Measurements from ENCODE around the gene SYT7.
"Not testable (repeated sequence)": the region's sequence is repeated elsewhere in the genome, so short reads cannot be mapped to it uniquely, and the experiment has no call there.

SYT7 gene

DNA sequence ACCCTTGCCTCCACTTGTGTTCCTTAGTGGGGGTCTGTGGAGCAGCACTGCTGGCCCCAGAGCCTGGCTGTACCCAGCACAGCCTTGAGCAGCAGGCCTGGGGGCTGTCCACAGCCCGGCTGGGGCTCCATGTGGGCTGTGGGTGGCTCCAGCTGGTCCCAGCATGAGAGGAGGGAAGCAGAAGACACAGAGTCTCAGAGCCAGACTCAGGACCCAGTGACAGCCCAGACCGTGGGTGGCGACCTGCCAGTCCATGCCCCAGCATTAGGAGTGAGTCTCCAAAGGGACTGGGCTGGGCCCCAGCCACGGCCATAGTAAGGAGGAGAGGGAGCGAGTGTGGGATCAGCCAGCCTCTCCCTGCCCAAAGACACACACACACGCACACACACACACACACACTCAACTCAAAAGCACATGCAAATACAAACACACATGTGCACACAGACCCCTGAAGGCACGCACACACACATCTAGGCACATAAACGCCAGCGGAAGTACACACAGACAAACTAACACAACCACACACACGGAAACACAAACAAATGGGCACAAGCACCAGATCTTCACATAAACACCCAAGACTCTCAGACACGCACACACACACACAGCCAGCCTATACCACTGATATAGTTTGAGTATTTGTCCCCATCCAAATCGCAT lies 89.0 kb downstream of the SYT7 start:
- DNase-seq, result no peak

DNA sequence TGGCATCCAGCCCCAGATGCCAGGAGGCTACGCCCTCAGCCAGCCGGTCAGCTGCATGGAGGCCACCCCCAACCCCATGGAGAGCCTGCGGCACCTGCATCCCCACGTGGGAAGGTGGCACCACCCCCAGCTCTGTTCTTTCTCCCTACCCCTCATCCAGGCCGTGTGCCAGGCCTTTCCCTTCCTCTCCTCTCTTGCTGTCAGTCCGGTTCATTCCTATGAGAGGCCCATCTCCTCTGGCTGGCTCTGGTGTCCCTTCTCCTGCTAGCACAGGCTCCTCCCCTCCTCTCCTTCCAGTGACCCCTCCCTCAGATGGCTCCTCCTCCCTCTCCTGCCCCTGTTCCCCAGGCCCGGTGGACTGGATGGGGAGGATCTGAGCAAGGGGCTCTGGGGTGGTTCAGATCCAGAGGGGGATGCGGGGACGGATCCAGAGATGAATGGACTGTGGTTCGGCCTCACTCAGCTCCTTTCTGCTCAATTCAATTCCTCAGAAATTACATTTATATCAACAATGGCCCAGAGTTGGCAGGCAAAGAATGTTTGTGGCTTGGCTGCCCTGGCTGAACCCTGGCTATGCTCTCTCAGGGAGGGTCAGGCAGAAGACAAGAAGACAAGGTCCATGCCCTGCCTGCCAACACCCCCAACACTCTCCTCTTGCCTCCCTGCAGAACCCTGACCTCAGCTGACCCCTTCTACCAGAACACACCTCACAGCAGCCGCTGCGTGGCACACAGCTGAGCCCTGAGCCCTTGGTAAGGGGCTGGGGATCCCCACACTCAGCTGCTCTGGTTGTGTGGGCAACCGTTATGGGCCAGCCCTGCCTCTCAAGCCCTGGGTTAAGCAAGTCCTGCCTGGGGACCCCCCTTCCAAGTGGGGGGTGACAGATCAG lies 90.8 kb downstream of the SYT7 start:
- DNase-seq, result peak; percentile 64

DNA sequence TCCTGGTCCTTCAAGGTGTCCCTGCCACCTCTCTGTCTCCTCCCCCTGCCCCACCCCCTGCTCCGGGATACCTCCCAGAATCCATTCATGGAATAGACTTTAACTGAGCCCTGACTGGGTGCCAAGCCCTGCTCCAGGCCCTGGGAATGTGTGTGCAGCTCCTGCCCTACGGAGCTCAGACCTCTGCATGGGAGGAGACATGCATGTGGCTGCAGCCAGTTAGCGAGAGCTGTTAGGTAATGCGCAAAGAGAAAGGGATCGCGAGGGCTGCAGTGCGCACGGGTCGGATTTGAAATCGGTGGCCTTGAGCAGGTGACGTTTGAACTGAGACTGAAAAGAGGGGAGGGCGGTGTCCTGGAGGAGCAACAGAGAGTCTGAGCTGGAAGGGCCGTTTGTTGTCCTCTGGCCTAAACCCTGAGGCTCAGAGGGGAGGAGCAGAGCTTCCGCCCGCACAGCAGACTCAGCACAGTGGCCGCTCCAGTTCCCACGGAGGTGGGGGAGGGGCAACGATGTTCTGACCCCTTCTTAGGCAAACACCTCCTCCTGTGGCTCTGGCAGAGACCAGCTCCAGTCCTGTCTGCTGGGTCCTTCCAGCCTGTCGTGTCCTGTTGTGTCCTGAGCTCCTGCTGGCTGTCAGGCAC lies 92.1 kb downstream of the SYT7 start:
- peak; percentile 90 for DNase-seq

DNA sequence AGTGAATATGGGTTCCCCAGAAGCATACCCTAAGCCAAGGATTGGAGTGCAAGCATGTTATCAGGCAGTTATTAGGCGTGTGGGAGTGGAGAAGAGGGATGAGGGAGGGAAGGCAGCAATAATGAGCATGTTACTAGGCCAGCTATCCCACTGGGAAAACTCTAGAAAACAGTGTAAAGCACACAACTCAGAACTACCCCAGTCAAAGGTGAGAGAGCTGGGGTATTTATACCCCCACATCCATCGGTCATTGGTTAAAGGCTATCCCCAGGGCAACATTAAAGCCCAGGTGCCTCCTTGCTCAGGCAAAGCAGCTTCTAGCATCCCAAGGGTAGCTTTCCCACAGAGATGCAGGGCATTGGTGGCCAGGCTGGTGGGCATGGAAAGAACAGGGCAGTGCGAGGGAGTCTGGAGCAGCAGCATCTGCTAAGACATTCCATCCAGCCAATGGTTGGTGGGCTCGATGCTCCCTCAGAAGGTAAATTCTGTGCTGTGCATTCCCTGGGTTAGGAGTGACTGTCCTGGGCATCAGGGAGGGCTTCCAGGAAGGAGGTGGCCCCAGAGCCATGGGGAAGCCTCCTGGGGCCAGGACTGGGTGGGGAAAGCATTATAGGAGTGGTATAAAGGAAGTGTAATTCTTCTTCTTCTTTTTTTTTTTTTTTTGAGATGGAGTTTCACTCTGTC lies 93.4 kb downstream of the SYT7 start:
- DNase-seq, result no peak

DNA sequence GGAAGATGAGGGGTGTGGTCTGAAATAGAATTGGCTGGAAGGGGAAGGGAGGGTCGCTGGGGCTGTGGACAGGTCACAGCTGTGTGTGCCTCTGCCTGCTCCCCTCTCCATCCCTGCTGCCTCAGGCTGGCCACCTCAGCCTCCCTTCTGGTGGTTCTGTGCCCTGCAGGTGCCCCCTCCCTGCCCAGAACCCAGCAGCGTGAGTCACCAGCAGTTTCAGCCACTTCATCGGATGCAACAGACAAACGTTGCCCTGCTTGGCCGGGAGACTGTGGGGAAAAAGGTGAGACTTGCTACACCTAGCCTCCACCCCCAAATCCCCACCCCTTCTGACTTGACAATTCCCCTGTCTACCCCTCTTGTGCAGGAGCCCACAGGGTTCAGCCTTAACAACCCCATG lies 94.1 kb downstream of the SYT7 start:
- no peak for DNase-seq

DNA sequence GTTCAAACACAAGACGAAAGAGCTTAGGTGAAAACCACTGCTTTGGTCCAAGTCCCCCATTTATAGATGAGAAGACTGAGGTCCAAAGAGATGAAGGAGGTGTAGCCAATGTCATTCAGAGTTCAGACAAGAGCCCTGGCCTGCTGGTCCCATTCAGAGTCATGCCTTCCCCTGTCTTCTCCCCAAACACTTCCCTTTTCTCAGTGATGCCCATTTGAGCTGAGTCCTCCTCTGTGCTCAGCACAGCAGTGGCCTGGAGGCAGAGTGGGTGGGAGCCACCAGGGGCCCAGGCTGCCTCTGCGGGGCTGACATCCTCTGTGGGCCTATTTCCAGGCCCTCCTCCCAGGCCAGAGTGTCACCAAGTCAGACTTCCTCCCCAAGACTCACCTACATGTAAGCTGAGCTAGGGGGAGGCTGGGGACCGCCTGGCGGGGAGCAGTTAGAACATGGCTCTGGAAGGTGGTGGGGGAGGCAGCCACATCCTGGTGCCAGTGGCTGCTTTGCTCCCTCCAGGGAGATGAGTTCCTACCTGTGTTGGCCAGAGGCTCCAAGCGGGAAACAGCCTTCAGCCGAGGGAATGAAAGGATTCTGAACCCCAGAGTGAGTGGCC lies 94.8 kb downstream of the SYT7 start:
- no peak for DNase-seq

DNA sequence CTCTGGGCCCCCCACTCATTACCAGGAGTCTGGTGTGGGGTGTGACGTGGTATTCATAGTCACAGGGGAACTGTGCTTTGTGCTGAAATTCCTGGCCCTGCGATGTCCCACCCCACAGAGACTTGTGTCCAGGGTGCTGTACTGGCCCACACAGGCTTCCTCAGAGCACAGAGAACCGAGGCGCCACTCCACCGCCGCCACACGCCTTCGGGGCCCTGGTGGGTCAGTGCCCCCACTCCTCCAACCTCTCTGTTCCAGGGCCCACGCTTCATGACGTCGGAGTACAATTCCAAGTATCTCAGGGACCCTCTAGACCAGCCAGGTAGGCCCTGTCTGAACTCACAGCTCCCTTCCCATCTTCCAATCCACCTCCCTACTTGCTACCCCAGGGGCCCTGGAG lies 95.8 kb downstream of the SYT7 start:
- no peak for DNase-seq

DNA sequence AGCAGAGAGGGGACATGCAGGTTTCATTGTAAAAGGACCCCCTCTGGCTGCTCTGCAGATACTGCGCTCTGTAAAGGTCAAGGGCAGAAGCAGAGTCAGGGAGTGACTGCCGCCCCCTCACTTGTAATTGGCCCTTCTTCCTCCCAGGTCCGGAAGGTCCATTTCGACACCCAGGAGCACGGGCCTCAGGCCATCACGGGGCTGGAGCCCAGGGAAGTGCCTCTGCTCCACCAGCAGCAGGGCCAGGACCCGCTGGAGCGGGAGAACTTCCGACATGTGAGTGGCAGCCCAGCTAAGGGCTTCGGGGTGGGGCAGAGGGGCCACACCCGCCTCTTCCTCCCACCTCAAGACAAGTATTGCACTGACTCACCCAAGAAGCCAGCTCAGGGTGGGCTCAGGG lies 96.3 kb downstream of the SYT7 start:
- DNase-seq, result no peak

DNA sequence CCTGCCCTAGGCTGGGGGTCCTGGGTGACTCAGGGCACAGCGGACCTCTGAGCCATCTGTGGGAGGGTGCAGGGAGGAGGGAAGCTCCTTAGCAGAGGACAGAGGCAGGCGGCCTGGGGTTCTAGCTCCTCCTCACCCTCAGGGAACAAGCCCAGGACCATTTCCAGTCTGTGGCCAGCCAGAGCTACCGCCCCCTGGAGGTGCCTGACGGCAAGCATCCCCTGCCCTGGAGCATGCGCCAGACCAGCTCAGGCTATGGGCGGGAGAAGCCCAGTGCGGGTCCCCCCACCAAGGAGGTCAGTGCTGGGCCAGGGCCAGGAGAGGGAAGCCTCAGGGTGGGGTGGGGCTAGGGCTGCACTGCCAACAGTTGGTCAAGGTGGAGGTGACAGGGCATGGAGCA lies 98.4 kb downstream of the SYT7 start:
- peak; percentile 73 for DNase-seq

DNA sequence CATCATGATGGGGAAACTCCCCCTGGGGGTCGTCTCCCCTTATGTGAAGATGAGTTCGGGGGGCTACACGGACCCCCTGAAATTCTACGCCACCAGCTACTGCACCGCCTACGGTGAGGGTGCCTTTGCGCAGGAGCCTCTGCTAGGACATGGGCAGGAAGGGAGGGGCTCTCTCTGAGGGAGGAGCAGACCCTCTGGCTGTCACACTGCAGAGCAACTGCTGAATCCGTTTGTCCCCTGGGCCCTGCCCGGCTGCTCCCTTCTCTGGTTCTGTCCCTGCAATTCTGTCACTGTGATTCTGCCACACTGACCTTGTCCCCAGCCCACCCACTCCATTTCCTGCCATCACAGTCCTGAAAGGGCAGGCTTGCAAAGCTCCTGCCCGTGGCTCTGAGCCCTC lies 99.1 kb downstream of the SYT7 start:
- no peak for DNase-seq

DNA sequence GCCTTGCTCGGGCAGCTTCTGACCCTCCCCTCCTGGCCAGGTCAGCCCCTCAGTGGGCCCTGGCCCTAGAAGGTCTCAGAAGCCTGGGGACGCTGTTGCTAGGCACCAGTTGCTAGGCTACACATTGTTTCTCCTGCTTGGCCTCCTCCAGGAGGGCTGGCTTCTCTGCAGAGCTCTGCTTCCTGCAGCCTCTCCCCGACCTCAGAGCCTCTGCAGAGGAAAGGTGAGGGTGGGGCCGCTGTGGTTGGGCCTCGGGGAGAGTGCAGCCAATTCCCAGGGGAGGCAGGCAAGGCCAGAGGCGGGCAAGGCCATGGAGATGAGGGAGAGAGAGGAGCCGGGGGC lies 99.9 kb downstream of the SYT7 start:
- DNase-seq, result peak; percentile 90

DNA sequence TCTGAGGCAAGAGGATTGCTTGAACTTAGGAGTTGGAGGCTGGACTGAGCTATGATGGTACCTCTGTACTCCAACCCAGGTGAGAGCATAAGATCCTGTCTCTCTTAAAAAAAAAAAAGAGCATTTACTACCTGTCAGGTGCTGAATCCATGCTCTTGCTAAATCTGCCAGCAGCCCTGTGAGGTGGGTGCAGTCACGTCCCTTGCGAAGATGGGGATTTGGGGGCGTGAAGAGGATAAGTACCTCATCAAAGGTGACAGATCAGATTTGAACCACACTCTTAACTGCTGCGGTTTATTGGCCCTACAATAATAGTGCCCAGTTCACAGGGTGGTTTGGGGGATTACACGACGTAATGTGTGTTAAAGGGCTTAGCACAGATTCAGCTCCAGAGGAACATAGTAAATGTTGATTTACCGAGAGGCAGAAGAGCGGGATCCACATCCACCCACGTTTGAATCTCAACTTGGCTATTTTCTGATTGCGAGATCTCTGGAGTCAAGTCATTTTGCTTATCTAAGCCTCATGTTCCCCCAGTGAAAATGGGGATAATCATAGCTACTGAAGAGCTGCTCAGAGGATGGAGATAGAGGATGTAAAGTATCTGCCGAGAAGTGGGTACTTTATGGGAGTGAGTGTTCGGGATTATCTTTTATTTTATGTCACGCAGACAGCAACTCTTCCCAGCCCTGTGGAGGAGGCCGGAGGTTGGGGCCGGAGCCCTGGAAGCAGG lies 100.4 kb downstream of the SYT7 start:
- no peak for DNase-seq

DNA sequence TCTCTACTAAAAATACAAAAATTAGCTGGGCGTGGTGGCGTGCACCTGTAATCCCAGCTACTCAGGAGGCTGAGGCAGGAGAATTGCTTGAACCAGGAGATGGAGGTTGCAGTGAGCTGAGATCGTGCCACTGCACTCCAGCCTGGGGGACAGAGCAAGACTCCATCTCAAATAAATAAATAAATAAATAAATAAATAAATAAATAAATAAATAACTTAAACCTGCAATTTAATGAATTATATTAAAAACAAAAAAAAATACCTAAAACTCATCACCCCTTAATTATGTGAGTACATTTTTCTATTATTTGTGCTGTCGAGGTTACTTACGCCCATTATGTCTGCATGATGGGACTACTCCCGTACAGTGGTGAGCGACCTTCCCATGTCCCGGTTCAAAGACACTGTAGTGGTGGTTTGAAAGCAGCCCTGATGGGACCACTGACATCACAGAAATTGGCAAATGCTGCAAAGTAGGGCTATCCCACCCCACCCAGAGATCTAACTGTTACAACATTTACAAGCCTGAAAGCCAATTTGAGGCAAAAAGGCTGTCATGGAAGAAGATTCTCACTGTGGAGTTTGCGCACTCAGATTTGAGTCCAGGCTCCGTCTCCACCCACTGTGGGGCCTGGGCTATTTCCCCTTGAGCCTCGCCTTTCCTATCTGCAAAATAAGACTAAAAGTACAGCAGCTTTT lies 101.4 kb downstream of the SYT7 start:
- not testable (repeated sequence) for DNase-seq

DNA sequence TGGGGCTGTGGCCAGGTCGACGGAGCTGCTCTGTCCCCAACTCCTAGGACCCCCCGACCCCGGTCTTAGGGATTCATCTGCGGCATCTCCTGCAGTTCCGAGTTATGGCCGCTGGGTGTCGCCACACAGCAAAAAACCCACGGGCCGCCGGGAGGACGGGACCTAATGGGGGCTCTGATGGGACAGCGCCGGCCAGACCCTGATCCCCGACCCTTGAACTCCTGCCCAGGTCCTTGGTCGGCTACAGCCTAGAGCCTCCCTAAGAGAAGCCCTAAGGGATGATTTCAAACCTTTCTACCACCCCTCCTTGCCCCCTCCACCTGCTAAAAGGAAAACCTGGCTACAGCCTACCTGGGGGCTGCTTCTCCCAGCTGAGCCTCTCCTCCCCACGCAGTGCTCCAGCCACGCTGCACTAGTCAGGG lies 103.1 kb downstream of the SYT7 start:
- DNase-seq, result peak; percentile 85

DNA sequence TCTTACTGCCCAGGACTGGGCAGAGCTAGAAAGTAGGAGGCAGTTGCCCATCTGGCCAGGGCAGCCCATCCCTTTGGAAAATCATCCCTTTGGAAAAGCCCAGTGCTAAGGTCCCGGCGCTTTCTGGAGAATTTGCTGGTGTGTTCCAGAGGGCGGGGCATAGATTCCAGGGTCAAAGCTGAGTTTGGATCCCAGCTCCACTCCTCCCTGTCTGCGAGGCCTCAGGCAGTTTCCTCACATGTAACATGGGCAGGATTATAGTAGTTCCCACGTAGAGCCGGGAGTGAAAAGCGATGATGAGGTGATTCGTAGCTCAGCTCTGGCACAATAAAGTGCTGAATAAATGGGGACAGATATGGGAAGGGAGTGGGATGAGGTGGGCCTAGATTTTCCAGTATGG lies 103.8 kb downstream of the SYT7 start:
- DNase-seq, result no peak

DNA sequence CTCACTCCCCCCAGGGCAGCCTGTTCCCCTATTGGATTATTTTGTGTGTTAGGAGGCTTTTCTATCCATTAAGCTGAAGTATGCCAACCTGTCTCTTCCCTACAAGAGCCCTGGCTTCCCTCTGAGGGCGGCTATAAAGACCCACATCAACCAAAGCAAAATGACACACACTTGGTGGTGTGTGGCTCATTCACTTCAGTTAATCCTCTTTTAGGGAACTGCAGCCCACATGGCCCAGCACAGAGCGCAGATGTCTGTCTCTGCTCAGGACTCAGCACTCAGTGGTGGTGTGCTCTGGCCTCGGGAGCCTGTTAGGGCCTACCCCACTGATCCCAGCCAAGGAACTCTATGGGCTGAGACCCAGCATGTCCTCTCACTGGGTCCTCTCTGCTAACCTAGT lies 104.5 kb downstream of the SYT7 start:
- DNase-seq, result no peak

DNA sequence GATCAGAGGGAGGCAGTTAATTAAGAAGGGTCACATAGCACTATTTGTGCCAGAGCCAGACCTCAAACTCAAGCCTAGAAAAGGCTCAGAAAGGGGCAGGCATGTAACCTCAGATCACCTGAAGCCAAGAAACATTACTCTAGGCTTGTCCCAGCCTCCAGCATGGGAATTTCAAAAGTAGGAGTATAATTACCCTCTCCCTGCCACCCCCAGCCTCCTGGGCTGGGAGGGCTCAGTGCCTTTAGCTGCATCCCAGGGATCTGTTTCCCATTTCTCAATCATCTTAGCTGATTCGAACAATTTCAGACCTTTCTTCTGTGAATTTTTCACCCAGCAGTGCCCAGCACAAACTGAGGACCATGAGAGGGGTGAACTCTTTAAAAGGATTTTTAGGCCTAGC lies 105.4 kb downstream of the SYT7 start:
- DNase-seq, result no peak

DNA sequence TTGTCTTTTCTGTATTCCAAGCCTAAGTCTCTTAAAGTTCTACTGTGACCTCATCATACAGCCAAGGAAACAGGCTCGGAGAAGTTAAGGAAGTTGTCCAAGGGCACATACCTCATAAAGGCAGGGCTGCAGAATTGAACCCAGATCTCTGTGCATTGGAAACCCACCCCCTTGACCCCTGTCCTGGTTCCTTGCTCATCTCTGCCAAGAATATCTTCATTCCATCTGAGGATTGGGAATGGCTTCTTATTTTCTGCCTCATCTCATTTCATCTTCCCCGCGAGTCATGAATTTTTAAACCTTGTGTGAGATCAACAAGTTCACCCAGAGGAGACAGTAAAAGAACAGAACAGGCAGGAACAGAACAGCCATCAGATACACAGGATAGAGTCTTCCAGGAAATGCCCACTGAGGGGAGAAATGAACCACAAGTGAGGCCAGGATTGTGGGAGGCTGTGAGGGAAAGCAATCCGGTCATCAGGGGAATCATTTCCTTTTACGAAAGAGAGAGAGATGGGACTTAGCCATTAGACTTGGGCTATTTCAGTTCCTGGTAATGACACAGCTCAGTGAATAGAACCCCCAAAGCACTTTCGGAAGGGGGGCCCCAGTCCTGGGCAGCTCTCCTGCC lies 106.7 kb downstream of the SYT7 start:
- DNase-seq, result no peak

DNA sequence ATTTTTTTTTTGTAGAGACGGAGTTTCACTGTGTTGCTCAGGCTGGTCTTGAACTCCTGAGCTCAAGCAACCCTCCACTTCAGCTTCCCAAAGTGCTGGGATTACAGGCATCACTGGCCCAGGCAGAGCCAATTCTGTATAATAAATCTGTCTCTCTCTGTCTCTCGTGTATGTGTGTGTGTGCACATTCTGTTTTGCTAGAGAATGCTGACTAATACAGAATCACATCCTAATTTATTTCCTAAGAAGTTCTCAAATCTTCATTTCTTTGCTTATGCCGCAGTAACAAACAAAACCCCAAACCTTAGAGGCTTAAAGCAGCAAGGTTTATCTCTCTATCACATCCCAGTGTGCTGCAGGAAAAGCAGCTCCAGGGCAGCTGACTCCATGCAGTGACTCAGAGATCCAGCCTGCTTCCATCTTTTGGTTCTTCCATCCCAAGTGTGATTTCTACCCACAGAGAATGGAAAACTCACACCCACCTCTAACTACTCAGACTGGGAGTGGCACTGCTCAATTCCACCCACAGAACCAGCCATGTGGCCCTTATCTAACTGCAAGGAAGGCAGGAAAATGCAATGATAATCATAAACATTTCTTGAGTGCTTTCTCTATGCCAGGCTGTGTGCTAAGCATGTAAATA lies 107.4 kb downstream of the SYT7 start:
- no peak for DNase-seq

DNA sequence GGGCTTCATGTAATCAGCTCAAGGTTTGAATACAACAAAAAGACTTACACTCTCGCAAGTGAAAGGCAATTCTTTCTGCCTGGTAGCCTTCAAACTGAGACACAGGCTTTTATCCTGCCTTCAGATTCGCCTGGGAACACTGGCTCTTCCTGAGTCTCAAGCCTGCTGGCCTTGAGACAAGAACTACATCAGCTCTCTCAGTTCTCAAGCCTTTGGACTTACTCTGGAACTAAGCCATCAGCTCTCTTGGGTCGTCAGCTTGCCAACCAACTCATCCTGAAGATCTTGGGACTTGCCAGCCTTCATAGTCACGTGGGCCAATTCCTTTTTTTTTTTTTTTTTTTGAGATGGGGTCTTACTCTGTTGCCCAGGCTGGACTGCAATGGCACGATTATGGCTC lies 108.0 kb downstream of the SYT7 start:
- no peak for DNase-seq

DNA sequence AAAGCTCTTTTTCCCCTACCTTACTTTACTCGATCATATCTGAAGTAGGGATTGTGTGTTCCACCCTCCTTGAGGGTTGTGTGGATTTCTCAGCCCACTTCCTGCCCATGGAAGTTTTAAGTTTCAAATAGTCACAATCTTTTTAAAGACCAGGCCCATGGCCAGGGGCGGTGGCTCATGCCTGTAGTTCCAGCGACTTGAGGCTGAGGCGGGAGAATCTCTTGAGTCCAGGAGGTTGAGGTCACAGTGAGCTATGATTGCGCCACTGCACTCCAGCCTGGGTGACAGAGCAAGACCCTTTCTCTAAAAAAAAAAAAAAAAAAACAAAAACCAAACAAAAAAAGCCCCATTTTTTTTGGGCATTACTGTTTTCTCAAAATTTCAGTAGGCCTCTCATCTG lies 108.6 kb downstream of the SYT7 start:
- DNase-seq, result no peak

Data from retina (tissue), 1 donor.